GM18499 (cell line): Measurements from ENCODE around the gene GREB1.

Experiments used
- ATAC-seq: cut with Tn5 transposase; IDR thresholded peaks from one replicate; pipeline ENCODE4 v1.9.1; 2021; ENCODE audit warnings: moderate number of reproducible peaks; ENCODE audit not compliant: insufficient read depth, unreplicated experiment

Gene GREB1

DNA sequence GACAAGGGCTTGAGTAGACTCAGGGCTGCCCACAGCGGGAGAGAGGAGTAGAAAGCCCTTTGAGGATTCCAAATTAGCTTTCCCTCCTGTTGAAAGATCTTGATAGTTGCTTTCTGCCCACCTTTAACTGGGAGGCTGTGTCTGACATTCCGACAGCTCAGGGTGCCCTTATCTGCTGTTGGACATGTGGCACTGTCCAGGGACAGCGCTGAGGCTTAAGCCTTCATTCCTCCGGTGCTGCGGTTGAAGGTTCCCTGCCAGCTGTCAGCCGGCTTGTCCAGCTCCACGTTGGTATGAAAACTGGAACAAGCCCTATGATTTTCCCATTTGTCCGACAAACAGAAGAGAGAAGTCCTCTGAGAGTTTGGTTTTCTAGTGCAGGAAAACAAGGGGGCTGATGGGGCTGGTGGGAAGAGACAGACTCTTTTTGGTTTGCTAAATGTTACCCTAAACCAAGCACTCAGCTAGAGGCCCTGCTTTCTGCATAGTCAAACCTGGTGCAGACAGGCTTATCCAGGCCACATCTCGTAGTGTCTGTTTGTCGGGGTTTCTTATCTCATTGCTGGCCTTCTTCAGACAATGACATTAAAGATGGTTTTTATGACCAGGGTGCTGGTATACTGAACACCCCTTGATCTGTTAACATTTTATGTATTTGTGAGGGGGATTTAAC, 24.5 kb downstream of the GREB1 start:
- no peak for ATAC-seq

DNA sequence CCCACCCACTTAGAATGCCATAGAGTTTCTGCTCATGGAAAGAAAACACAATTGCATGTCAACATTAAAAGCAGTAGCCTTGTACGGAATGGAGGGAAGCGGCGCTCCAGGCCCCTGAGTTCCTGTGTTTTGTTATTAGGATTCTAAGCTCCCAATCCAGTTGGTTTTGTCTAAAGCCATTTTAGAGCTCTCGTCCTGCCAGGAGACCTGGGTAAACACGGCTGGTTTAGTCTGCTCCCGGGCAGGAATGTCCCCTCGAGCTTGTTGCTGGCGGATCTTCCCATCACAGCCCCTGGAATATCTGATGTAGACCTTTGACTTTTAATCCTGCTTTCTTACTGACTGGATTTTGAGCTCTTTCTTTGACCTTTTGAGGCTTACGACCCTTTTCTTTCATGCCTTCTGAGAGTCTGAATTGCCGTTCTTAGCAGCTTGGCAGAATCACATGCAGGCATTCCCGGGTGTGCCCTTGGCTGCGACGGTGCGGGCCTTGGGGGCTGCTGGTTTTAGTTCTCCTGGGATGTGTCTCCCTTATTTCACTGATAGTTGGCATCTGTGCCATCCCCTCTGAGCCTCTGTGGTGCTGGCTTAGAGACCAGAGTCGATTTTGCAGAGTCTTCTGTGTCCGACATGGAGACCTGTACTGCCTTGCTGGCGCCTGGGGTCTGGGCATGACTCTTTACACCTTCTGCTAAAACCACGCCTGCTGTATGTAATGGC, 25.4 kb downstream of the GREB1 start:
- no peak for ATAC-seq

DNA sequence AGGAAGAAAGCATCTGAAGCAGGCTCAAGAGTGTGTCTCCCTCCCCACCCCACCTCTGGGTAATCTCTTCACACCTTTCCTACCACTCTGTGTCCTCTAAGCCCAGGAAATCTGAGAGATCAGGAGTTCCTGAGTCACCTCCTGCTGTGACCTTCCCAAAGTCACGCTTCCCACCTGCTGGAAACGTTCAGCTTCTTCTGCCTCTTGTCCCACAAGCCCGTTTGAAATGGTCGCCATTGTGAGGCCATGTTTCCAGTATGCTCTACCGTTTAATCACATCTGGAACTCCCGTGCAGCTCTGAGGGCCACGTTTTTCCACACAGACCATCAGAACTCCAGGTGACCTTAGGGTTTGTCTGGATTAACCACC, 25.9 kb downstream of the GREB1 start:
- no peak for ATAC-seq

DNA sequence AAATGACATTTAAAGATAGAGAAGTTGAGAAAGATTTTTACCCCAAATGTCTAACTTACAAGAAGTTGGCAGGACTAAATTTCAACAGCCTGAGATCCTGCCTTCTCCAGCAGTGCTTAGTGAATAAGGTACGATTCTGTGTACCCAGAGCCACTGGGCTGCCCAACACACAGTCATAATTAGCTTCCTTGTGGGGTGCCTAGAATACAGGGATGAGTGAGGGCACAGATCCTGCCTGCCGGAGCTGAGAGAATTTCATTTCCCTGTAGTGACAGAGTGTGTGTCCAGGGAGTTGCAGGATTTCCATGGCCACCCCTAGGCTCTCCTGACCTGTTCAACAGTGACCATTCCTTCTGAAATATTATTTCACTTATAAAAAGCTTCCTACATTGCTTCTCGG, 27.0 kb downstream of the GREB1 start:
- ATAC-seq: no peak

DNA sequence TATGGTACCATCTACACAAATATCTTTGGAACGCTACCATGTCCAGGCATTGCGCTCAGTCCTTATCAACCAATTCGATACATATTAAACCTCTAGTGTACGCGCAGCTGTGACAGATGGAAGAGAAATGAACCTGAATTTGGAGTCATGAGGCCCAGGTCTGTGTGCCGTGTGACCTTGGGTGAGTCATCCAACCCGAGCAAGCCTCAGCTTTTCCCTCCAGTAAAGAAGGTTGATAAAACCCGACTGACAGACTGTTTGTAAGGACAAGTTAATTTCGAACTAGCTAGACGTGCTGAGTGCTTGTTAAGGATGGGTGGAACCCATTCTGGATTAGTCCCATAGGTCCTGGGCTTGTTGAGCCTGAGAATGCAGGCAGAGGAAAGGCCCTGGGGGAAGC, 28.2 kb downstream of the GREB1 start:
- ATAC-seq: no peak

DNA sequence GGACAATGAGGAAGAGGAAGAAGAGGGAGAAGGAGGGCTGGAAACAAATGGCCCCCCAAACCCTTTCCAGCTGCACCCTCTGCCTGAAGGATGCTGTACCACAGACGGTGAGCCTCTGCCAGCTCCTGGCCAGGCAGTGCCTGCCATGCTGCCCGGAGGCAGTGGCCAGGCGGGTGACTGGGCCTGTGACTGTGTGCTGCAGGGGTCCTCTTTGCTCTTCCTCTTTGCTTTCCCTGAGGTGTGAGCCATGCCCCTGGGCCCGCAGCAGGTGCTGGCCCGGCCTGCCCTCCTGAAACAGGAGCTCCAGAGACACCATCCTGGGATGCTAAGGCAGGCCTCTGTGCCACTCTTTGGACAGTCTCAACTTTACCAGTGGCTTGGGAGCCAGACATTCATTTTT, 28.6 kb downstream of the GREB1 start:
- no peak for ATAC-seq

DNA sequence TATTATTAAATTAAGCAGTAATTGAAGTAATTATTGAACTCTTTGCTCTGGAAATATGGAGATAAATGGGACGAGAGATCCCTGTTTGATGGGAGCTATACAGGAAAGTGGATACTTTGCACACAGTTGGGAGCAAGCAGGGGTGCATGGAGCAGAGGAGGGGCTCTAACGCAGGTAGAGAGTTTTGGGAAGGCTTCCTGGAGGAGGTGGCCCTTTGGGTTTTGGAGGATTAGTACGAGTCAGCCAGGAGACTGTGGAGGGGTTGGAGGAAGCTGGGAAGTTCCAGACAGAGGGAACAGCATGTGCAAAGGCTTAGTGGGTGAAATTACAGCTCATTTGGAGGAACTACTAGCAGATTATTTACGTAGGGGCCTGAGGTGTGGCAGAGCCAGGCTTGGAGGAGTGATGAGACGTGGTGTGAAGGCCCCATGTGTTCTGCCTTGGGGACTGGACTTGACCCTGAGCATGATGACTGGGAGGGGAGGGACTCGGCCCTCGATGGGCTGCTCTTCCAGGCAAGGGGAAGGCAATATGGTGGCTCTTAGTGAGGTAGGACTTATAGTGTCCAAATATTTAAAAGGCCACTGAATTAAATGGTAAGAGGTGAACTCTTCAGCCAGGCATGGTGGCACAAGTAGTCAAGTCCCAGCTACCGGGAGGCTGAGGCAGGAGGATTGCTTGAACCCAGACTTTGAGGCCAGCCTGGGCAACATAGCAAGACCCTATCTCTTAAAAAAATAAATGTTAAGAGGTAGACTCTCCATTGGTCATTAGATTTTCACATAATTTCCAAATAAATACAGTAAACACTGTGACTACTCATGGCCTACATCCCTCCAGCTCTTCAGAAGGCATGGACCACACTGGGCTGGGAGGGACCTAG, 30.2 kb downstream of the GREB1 start:
- ATAC-seq: no peak

DNA sequence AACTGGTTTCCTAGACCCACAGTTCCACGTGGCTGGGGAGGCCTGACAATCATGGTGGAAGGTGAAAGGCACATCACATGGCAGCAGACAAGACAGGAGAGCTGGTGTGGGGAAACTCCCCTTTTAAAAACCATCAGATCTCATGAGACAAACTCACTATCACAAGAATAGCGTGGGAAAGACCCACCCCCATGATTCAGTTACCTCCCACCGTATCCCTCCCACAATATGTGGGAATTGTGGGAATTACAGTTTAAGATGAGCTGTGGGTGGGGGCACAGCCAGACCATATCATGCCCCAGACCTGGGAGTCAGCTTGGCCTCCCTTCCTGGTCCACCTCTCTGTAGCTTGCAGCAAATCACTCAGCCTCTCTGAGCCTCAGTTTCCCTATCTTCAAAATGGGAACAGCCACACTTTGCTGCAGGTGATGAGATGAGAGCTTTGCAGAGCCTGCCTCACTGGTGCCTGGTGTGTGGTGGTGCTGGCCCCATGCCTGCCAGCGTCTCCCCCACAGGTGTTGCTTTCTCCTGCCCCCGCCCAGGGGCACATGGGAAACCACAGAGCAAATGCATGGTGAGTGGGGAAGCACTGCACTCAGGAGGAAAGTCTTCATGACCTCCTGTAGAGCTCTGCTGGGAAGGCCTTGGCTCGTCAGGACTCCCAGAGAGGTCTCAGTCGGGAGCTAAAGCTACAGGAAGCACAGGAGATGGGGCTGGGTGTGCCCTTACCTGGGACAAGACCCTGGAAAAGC, 31.1 kb downstream of the GREB1 start:
- no peak for ATAC-seq

DNA sequence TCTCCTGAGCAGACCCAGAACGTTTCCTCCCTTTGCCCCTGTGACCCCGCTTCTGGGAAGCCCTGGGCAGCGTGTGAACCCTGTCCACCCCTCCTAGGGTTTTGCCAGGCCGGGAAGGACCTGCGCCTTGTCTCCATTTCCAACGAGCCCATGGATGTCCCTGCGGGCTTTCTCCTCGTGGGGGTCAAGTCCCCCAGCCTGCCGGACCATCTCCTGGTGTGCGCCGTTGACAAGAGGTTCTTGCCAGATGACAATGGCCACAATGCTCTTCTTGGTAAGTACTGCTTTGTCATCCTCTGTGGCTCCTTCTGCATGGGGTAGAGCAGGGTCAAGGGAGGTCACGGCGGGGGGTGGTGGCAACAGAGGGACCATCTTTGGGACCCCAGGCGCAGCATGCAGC, 32.5 kb downstream of the GREB1 start:
- ATAC-seq: no peak

DNA sequence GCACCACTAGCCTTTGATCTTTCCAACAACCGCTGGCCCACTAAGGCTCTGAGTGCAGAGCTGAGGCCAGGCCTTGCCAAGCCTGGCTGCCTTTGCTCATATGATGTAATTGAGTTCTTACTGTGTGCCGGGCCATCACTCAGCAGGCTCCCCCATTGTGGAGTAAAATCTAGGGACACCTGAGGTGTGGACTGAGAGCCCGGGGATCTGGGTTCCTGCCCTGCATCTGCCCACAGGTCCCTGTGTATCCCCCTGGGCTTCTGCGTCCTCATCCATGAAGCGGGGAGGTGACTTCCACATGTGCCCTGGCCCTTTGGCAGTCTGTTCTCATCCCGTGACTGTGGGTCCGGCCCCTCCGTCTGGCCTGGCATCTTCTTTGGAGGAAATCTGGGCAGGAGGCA, 33.8 kb downstream of the GREB1 start:
- no peak for ATAC-seq

DNA sequence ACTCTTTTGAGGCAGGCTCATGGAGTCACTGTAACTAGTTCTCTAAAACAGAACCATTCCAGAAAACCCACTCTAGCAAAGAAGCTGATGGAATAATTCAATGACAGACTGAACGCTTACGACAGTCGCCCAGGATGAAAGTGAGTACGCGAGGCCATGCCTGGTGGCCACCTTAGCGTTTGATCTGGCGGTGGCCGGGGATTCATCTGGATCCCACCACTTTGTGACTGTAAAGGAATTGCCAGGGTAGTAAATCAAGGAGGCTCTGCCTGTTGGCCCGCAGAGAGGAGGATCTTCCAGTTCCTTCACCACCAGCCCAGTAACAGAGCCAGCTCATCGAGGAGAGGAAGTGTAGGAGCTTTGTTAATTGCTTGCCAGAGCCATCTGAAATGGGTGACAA, 34.6 kb downstream of the GREB1 start:
- no peak for ATAC-seq

DNA sequence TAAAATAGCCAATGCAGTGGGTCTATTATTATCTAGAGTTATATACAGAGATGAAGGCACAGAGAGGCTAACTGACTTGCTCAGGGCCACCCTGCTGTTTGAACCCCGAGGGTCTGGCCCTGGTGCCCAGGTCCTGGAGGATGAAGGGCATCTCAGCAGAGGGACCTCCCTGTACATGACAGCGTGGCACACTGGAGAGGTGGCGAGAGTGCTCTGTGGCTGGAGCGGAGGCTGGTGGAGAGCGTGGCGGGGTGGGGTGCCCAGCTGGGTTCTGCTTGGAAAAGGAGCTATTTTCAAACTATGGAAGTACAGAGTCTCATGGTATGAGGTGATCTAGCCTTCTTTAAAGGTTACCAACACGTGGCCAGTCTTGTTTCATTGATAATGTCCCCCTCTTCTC, 35.8 kb downstream of the GREB1 start:
- ATAC-seq: no peak

DNA sequence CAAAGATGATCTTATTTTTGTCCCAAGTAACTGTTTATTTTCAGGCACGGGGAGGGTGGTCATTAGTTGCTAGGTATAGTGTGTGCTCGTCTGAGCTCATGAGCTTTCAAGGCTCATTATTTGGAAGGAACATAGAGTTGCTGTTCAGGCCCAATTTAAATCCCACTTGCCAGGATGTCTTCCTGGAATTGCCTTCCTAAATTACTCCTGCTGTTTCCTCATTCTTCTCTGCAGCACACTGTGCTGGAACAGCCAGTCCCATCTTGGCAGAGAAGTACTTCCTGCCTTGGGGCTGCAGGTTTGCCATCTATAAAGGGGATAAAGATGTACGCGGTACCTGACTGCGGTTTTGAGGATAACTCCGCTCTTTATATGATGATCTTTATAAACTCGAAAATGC, 37.3 kb downstream of the GREB1 start:
- no peak for ATAC-seq

DNA sequence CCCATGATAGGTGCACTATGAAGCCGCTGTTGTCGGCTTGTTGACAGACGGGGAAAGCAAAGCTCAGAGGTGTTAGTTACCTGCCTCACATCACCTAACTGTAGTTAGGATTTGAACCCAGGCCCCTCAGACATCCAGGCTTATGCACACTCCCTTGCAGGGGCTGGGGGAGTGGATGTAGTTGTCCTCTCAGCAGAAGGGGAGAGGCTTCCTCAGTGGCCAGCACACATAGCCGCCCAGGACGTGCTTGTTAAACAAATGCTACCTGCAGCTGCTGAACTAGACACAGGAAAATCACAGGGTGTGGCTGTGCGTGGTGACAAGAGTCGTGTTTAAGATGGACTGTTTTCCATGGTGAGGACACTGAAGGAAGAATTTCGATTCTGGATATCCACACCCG, 39.2 kb downstream of the GREB1 start:
- ATAC-seq: no peak

DNA sequence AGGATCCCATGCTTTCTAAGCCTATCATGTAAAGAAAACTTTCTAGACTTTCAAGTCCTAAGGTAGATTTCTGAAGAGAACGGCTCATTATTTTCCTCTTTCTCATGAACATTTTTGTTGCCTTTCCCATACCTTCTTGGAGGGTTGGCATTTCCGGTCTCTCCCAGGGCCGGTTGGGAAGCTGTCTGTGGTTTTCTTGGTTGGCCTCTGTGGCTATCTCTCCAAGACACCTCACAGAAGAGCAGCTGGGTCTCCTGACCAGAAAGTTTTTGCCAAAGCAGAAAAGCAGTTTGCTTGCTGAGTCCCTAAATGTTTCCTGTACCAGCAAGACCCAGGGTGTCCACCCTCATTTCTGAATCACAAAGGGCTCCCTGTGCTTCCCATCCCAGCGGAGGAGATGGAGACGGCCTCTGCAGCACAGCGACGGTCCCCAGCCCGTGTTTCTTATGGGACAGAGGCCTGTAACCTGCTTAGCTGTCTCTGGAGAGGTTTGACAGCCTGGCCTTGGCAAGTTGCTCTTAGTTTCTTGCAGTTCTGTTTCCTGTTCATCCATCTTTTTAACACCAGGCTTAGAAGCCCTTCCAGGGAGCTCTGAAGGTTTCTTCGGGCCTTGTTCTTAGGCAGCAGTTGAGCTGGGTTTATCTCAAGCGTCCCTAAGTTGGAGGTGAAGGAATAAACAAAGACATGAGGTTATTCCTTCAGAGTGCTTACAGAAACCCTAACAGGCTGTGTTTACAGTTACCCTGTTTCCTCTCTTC, 39.8 kb downstream of the GREB1 start:
- ATAC-seq: no peak

DNA sequence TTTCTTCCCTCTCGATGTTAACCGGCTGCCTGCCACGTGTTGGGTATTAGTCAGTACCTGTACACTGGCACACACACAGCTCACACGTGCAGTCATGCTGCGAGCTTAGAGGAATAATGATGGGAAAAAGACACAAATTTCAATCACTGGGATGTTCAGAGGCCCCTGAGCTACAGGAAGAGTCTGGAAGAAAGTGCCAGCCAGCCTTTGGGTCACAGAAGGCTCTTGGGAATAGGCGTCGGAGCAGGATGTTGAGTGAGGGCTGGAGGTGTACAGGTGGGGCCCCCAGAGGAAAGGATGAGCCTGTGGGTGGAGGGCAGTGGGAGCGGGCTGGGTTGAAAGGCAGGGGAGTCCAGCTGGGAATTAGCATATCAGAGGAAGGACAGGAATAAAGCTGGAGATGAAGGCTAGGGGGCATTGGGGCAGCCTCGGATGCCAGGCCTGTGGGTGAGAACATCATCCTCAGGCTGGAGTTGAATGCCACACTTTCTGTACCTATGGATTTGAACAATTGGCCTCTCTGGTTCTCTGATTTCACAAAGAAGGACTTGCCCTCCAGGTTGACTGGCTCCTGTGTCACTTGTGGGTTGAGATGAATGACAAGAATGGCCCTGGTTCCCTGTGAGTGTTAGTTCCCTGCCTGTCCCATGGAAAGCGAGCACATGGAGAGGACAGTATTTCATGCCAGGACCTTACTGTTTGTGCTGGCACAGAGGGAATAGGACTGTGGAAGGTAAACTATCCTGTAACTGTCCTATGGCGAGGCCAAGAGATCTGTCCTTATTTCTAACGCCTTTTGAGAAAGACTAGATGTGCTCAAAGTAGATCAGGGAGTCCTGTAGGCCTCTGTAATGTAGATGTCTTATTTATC, 40.6 kb downstream of the GREB1 start:
- ATAC-seq: no peak

DNA sequence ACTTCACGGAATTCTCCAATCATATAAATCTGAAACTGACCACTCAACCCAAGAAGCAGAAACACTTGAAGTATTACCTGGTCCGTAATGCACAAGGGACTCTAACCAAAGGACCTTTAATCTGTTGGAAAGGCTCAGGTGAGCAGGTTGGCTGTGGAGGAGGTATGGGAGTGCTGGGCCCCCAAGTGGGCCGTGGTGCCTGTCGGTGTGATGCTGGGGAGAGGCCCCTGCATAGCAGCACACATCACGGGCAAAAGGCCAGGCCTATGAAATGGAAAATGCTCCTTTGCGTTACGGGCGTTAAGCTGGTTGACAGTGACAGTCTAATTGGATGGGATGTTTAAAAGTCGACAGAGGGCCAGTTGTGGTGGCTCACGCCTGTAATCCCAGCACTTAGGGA, 42.6 kb downstream of the GREB1 start:
- no peak for ATAC-seq

DNA sequence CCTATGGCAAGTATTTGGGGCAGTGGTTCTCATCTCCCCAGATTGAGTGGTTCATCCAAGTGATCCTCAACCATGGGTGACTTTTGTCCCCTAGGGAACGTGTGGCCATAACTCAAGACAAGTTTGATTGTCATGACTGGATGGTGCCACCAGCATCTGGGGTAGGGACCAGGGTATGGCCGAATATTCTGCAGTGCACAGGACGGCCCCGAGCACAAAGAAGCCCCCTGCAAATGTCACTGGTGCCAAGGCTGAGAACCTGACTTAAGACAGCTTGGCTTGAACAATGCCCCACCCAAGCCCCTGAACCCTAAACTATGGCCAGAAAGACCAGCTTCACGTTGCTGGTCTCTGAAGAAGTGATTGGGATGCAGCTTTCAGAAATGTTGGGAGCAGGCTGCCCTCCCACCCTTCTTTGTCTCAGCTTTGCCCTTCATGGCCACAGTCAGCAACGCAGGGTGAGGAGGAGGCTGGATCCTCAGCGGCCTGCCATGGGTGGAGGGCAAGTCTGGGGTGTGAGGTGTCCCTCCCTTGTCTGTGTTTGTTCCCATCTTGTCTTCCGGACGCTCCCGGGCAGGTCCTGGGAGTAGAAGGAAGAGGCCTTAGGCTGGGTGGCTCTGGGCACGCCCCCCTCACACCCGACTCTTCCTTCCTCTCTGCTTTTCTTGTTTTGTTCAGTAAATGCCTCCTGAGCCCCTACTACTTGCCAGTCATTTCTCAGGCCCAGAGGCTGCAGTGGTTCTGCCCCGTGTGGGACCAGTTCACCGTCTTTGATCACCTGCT, 43.4 kb downstream of the GREB1 start:
- ATAC-seq: no peak
